Hippocampal formation (tissue), 2 donors: ENCODE data around the gene PLPPR3.
"Not testable (repeated sequence)": the region's sequence is repeated elsewhere in the genome, so short reads cannot be mapped to it uniquely, and the experiment has no call there.

Source experiments
- DNase-seq, 2 donors: peaks; one replicate each; lab custom pipeline; 2025; lab: John Stamatoyannopoulos, UW

Gene PLPPR3

GRCh38 chr19:829129-829758 is 7.5 kb upstream of the PLPPR3 start:
- DNase-seq, result no peak

- no peak for DNase-seq
These were observed 6.1 kb upstream of the PLPPR3 start, which contains the start of gene AZU1 for GRCh38 chr19:827710-828321. TSS of gene AZU1 (plus strand) at chr19:827837. CDS start at chr19:827847, 10 bp downstream.

DNA sequence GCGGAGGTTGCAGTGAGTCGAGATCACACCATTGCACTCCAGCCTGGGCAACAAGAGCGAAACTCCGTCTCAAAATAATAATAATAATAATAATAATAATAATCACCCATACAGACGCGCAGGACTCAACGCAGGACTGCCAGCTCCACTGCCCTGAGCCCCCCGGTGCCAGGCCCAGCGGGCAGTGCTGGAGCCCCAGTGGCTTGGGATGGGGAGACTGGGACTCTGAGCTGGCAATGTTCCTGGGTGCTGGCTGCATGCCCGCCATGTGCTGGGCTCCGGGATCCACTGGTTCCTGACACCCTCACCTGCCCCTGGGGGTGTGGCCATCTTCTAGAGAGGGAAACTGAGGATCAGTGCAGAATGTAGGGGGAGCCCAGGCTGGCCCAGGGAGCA is 5.6 kb upstream of the PLPPR3 start:
- no peak for DNase-seq

GRCh38 chr19:825897-826644 is 4.3 kb upstream of the PLPPR3 start:
- no peak for DNase-seq

- DNase-seq, result no peak
These were observed 3.1 kb upstream of the PLPPR3 start for GRCh38 chr19:824885-825284.

DNA sequence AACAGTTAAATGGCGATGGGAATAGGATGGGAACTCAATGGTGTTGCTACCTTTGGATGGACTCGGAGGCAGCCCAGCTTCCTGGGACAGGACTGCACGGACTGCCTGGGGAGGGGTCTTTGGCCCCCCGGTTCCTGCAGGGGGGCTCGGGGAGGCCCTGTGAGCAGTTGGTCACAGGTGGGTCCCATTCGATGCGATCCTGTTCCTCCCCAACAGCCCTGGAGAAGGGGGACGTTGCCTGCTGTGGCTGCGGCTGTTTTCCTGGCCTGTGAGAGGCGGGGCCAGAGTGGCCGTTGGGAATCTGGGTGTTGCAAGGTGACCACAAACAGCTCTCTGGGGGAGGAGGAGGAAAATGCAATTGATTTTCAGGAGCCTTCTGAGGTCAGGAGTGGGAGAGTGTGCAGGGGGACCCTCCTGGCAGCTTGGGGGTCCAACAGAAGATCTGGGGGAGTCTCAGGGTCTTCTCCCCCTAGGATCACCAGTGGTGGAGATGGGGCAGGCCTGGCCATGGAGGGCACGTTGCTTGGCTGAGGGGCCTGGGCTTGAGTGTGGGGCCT is 1.9 kb upstream of the PLPPR3 start:
- DNase-seq, result no peak

DNA sequence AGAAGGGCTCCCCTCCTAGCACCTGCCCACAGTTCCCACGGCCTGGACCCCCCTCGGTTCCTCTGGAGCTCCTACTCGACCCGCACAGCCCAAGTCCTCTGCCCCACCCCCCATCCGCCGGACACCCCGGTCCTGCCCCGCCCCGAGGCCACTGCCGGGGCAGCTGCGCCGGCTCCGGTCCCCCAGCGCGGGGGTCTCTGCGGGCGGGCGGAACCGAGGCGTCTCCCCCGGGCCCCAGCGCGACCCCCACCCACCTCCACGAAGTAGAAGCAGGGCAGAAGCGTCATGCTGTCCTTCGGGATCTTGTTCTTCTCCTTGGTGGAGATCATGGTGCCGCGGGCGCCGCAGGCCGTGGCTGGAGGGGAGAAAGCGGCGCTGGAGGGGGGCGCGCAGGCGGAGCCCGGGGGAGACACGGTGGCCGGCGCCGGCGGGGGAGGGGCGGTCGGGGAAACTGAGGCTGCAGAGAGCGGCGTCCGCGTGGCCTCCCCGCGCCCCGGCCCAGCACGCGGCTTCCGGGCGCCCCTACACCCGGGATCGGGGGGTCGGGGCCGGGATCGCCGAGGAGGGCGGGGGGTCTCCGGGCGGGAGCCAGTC is 427 bp downstream of the PLPPR3 start:
- DNase-seq, result no peak

- DNase-seq, result not testable (repeated sequence)
These were observed 1.5 kb downstream of the PLPPR3 start for GRCh38 chr19:820212-820611.

DNA sequence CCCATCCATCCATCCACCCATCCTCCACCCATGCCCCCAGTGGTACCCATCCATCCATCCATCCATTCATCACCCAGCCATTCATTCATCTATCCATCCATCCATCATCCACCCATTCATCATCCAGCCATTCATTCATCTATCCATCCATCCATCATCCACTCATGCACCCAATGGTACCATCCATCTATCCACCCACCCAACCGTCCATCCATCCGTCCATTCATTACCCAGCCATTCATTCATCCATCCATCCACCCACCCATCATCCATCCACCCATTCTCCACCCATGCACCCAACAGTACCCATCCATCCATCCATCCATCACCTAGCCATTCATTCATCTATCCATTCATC is 5.3 kb downstream of the PLPPR3 start:
- no peak for DNase-seq

DNA sequence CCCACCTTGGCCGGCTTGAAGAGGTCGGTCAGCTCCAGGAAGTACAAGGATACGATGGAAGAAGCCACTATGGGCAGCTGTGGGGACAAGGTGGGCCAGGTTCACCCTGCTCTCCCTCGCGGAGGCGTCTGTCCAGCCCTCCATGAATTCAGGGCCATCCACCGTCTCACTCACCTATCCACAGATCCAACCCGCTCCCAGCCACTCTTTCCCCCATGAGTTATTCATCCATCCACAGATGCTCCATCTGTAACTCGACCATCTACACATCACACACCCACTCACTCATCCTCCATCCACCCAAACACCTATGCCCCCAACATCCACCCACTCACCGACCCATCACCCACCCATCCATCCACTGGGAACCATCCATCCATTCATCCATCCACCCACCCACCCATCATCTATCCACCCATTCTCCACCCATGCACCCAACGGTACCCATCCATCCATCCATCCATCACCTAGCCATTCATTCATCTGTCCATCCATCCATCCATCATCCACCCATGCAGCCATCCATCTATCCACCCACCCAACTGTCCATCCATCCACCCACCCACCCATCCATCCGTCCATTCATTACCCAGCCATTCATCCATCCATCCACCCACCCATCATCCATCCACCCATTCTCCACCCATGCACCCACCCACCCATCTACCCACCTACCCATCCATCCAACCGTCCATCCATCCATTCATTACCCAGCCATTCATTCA is 5.8 kb downstream of the PLPPR3 start:
- DNase-seq, result no peak

DNA sequence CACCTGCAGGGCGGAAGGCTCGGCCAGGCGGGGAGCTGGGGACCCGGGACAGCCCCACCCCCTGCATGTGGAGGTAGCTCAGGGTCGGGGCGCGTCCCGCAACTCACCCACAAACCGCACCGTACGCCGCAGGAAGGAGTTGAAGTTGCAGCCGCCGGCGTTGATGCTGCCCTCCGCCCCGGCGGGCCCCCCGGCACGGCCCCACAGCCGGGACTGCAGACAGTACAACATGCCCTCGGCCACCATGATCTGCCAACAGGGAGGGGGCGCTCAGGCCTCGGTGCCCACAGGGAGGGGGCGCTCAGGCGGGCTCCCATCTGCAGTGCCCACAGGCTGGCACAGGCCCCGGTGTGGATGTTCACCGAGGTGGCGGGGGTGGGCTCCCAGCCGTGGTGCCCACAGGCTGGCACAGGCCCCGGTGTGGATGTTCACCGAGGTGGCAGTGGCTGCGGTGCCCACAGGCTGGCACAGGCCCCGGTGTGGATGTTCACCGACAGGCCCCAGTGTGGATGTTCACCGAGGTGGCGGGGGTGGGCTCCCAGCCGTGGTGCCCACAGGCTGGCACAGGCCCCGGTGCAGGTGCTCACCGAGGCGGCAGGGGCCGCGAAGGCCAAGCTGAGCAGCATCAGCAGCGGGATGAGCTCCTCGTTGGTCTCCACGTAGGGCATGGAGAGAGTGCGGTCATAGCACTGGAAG is 6.5 kb downstream of the PLPPR3 start:
- DNase-seq, result no peak

GRCh38 chr19:814152-815078 is 7.3 kb downstream of the PLPPR3 start:
- DNase-seq, result no peak

- DNase-seq, result no peak
These were observed 8.3 kb downstream of the PLPPR3 start for GRCh38 chr19:813219-814151.

DNA sequence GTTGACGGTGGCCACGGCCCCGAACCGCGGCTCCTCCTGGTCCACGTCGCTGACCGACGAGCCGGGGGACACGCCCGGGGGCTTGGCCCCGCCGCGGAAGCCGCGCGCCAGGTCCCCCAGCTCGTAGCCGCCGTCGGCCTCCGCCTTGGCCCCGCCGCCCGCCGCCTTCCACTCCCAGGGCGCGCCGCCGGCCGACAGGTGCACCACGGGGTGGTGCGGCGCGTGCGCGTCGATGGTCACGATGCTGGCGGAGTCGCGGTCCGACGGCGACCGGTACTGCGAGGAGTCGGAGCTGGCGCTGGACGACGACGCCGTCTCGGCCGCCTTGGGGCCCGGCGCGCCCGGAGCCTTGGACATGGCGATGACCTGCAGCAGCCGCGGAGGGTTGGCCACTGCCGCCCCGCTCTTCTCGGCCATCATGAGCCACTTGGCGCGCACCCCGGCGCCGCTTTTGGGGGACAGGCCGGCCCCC is 9.0 kb downstream of the PLPPR3 start:
- DNase-seq, result no peak

DNA sequence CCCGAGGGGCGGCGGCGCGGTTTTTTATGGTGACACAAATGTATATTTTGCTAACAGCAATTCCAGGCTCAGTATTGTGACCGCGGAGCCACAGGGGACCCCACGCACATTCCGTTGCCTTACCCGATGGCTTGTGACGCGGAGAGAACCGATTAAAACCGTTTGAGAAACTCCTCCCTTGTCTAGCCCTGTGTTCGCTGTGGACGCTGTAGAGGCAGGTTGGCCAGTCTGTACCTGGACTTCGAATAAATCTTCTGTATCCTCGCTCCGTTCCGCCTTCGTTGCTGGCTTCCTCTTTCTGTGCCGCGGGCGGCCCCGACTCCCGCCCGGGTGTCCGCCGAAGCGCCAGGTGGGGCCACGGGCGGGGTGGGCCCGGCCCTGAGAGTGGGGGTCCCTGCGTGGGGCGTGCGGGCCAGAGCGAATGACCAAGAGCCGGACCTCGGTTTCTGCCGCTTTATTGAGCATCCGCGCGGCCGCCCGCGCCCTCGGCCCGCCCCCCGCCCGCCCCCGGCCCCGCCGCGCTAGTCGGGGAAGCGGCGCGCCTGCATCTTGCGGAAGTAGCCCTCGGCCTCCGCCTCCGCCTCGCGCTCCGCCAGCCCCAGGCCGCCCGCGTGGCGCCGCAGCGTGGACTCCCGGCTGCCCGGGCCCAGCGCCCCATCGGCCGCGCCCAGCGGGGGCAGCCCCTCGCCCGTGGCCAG is 9.6 kb downstream of the PLPPR3 start:
- DNase-seq, result no peak

DNA sequence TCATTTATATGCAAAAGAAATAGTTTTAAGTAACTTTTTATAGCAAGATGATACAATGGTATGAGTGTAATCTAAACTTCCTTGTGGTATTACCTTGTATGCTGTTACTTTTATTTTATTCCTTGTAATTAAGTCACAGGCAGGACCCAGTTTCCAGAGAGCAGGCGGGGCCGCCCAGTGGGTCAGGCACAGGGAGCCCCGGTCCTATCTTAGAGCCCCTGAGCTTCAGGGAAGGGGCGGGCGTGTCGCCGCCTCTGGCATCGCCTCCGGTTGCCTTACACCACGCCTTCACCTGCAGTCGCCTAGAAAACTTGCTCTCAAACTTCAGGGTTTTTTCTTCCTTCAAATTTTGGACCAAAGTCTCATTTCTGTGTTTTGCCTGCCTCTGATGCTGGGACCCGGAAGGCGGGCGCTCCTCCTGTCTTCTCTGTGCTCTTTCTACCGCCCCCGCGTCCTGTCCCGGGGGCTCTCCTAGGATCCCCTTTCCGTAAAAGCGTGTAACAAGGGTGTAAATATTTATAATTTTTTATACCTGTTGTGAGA is 10.2 kb downstream of the PLPPR3 start:
- DNase-seq, result no peak

DNA sequence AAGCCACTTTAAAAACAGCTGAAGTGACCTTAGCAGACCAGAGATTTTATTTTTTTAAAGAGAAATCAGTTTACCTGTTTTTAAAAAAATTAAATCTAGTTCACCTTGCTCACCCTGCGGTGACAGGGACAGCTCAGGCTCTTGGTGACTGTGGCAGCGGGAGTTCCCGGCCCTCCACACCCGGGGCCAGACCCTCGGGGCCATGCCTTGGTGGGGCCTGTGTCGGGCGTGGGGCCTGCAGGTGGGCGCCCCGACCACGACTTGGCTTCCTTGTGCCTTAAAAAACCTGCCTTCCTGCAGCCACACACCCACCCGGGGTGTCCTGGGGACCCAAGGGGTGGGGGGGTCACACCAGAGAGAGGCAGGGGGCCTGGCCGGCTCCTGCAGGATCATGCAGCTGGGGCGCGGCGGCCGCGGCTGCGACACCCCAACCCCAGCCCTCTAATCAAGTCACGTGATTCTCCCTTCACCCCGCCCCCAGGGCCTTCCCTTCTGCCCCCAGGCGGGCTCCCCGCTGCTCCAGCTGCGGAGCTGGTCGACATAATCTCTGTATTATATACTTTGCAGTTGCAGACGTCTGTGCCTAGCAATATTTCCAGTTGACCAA is 10.8 kb downstream of the PLPPR3 start:
- DNase-seq, result no peak
